Astrocyte of the spinal cord (primary cell): ENCODE measurements around the gene TENM3.

Experiments used
- DNase-seq: peaks from one replicate; pipeline ENCODE4 v3.0.0; 2011; ENCODE audit warnings: low read depth, low spot score
- H3K4me3 ChIP-seq: 2 replicates; pipeline ENCODE4 v1.5.1; 2011; ENCODE audit warnings: low read depth, mild to moderate bottlenecking, low read length, moderate library complexity
- CTCF ChIP-seq: IDR thresholded peaks from 2 replicates; pipeline ENCODE4 v1.5.1; 2012; ENCODE audit warnings: low read depth, mild to moderate bottlenecking, low read length, inconsistent platforms
- in situ Hi-C: cut with HindIII; loops from 2 replicates; pipeline ENCODE4 v1.10.0; 2017; ENCODE audit warnings: low sequenced_read_pairs

TENM3 gene

GRCh38 chr4:182429896-182430295 lies 186.7 kb downstream of the TENM3 start:
- in situ Hi-C loops: no loop called here
- no peak for DNase-seq
- H3K4me3 ChIP-seq: no peak overlapping the region
- TF ChIP-seq CTCF: no peak

- no peak for TF ChIP-seq CTCF
- DNase-seq: no peak
- no peak overlapping the region for H3K4me3 ChIP-seq
- in situ Hi-C loops: no loop called here
Observed at GRCh38 chr4:182432819-182433218, 189.6 kb downstream of the TENM3 start.

- no peak for TF ChIP-seq CTCF
- DNase-seq: no peak
- no peak overlapping the region for H3K4me3 ChIP-seq
- in situ Hi-C loops: no loop called here
Observed at GRCh38 chr4:182434720-182435119, 191.5 kb downstream of the TENM3 start.

- H3K4me3 ChIP-seq: no peak overlapping the region
- DNase-seq: no peak
- TF ChIP-seq CTCF: no peak
- in situ Hi-C loops: no loop called here
Observed at GRCh38 chr4:182435401-182435800, 192.2 kb downstream of the TENM3 start.

- peak; percentile 14 for TF ChIP-seq CTCF
- no peak for DNase-seq
- in situ Hi-C loops: no loop called here
- H3K4me3 ChIP-seq: no peak overlapping the region
Observed at GRCh38 chr4:182443070-182443469, 199.9 kb downstream of the TENM3 start.

GRCh38 chr4:182447767-182448280 lies 204.6 kb downstream of the TENM3 start:
- no peak for DNase-seq
- H3K4me3 ChIP-seq: peak overlapping the region; percentile 56
- in situ Hi-C loops: no loop called here
- no peak for TF ChIP-seq CTCF
